Measurements from ENCODE around the gene PEMT.

PEMT gene

GRCh38 chr17:17479209-17479608 is 112.3 kb downstream of the PEMT start:
- DNase-seq (ENCODE audit: extremely low spot score), result no peak
- CTCF ChIA-PET, result interaction anchor here (1.0 kb wide), 1 partner anchor 18 kb away, joined by 4 read pairs; no protein-coding TSS in a partner anchor
- TF ChIP-seq CTCF (IDR thresholded peaks at IDR 0.05; ENCODE audit: control extremely low read depth, extremely low read depth, low read depth, missing control alignments), result no peak
- POLR2A ChIA-PET, result no interaction called here

GRCh38 chr17:17476865-17477467 is 114.5 kb downstream of the PEMT start, which contains the start of gene MED9:
MED9 (plus strand) TSS chr17:17477000; CDS start chr17:17477042, 42 bp downstream.
- TF ChIP-seq CTCF (IDR thresholded peaks at IDR 0.05; ENCODE audit: control extremely low read depth, extremely low read depth, low read depth, missing control alignments), result no peak
- peak; percentile 99 for DNase-seq (ENCODE audit: extremely low spot score)
- ChIA-PET CTCF (no interaction called here), POLR2A (no interaction called here)

GRCh38 chr17:17474341-17474740 is 117.2 kb downstream of the PEMT start:
- CTCF ChIA-PET, result interaction anchor here (1.0 to 2.4 kb wide), 2 partner anchors 23 to 25 kb away, joined by 5 to 10 read pairs; no protein-coding TSS in a partner anchor
- POLR2A ChIA-PET, result no interaction called here
- DNase-seq (ENCODE audit: extremely low spot score), result no peak
- no peak for TF ChIP-seq CTCF (IDR thresholded peaks at IDR 0.05; ENCODE audit: control extremely low read depth, extremely low read depth, low read depth, missing control alignments)

- no peak for DNase-seq (ENCODE audit: extremely low spot score)
- ChIA-PET POLR2A (no interaction called here), CTCF (interaction anchor here (1.1 to 2.7 kb wide), 3 partner anchors 19 to 37 kb away, joined by 4 to 20 read pairs (median 4); partner anchors contain the start of gene RASD1)
- TF ChIP-seq CTCF (IDR thresholded peaks at IDR 0.05; ENCODE audit: control extremely low read depth, extremely low read depth, low read depth, missing control alignments), result no peak
Observed at GRCh38 chr17:17472333-17472920, 119.1 kb downstream of the PEMT start.

- POLR2A ChIA-PET, result interaction anchor here (0.5 kb wide), 1 partner anchor 26 kb away, joined by 5 read pairs; the partner anchor contains the start of gene RASD1
- CTCF ChIA-PET, result no interaction called here
- no peak for DNase-seq (ENCODE audit: extremely low spot score)
- no peak for TF ChIP-seq CTCF (IDR thresholded peaks at IDR 0.05; ENCODE audit: control extremely low read depth, extremely low read depth, low read depth, missing control alignments)
Observed at GRCh38 chr17:17469996-17470395, 121.5 kb downstream of the PEMT start.

- DNase-seq (ENCODE audit: extremely low spot score), result no peak
- CTCF ChIA-PET, result no interaction called here
- POLR2A ChIA-PET, result no interaction called here
- TF ChIP-seq CTCF (IDR thresholded peaks at IDR 0.05; ENCODE audit: control extremely low read depth, extremely low read depth, low read depth, missing control alignments), result no peak
Observed at GRCh38 chr17:17469358-17469757, 122.2 kb downstream of the PEMT start.
